H1 (cell line): ENCODE data around the gene UMODL1. TPM values are rescaled to one million over a fixed set of nuclear protein-coding genes. Genes with fewer than 3 reads are reported as not detected.

Source experiments
- CTCF ChIA-PET: fragments of 300-600 bp; sonication (Branson Sonifier 250); formaldehyde crosslinking; loops from one replicate; lab custom pipeline; 2021; ENCODE audit not compliant: partially characterized antibody; lab: Charles Lee
- POLR2A ChIA-PET: fragments of 300-600 bp; sonication (Branson Sonifier 250); formaldehyde crosslinking; loops from one replicate; lab custom pipeline; 2021; ENCODE audit warnings: inconsistent platforms; ENCODE audit not compliant: partially characterized antibody; lab: Charles Lee
- DNase-seq, 2 experiments: peaks; one replicate each; pipeline versions ENCODE4 v3.0.0 to v3.0.0-alpha.2; 2010 to 2022; ENCODE audit warnings: low spot score in 2 of 2, low read depth in 1 of 2, mixed read lengths in 1 of 2
- FAIRE-seq: peaks from 2 replicates; lab custom pipeline; 2011; peaks lifted over from hg19 to GRCh38; lab: Jason Lieb, UNC
- H2AFZ ChIP-seq: 2 replicates; pipeline ENCODE4 v1.8.1; 2012; ENCODE audit warnings: low read length, inconsistent platforms
- H2AK5ac ChIP-seq: 2 replicates; pipeline ENCODE4 v1.6.1; 2013; ENCODE audit warnings: low read depth, low read length
- H2BK120ac ChIP-seq: replicated peaks from 2 replicates; pipeline ENCODE3; 2013; ENCODE audit warnings: low read depth, low read length, inconsistent platforms
- H2BK12ac ChIP-seq: 2 replicates; pipeline ENCODE4 v1.6.1; 2013; ENCODE audit warnings: low read depth, low read length
- H2BK15ac ChIP-seq: 2 replicates; pipeline ENCODE4 v1.6.1; 2013; ENCODE audit warnings: low read length
- H2BK20ac ChIP-seq: 2 replicates; pipeline ENCODE4 v1.6.1; 2013; ENCODE audit warnings: low read length
- H2BK5ac ChIP-seq: 2 replicates; pipeline ENCODE4 v1.6.1; 2013; ENCODE audit warnings: low read depth, low read length
- H3K14ac ChIP-seq: 2 replicates; pipeline ENCODE4 v1.6.1; 2013; ENCODE audit warnings: inconsistent platforms; ENCODE audit not compliant: insufficient read length
- H3K18ac ChIP-seq: 2 replicates; pipeline ENCODE4 v1.6.1; 2013; ENCODE audit warnings: low read length; ENCODE audit errors: extremely low read depth
- H3K23ac ChIP-seq: 2 replicates; pipeline ENCODE4 v1.6.1; 2013; ENCODE audit warnings: inconsistent platforms; ENCODE audit not compliant: insufficient read length
- H3K23me2 ChIP-seq: 2 replicates; pipeline ENCODE4 v1.6.1; 2013; ENCODE audit warnings: low read depth, low read length
- H3K27ac ChIP-seq: 2 replicates; pipeline ENCODE4 v1.6.1; 2011; ENCODE audit warnings: low read depth, low read length, inconsistent platforms
- H3K27me3 ChIP-seq, 4 experiments: replicated peaks in 1 of 4; 1 replicate in 1 of 4; 2 replicates in 3 of 4; pipeline versions ENCODE4 v1.6.1 to v1.8.1; 2011 to 2013; ENCODE audit warnings: low read length in 3 of 4, mild to moderate bottlenecking in 3 of 4, inconsistent platforms in 2 of 4, mixed read lengths in 2 of 4, moderate library complexity in 1 of 4; ENCODE audit not compliant: control insufficient read depth in 3 of 4, insufficient read depth in 3 of 4; ENCODE audit errors: extremely low read depth in 1 of 4
- H3K36me3 ChIP-seq, 4 experiments: 2 replicates each; pipeline versions ENCODE4 v1.6.1 to v1.8.1; 2011 to 2013; ENCODE audit warnings: mild to moderate bottlenecking in 4 of 4, low read length in 3 of 4, moderate library complexity in 2 of 4, control low read depth in 1 of 4, inconsistent platforms in 1 of 4; ENCODE audit not compliant: insufficient read depth in 4 of 4, control insufficient read depth in 2 of 4
- H3K4ac ChIP-seq: replicated peaks from 2 replicates; pipeline ENCODE3; 2013; ENCODE audit warnings: low read length, low read depth, mixed read lengths, inconsistent platforms; ENCODE audit not compliant: insufficient read length
- H3K4me1 ChIP-seq, 4 experiments: replicated peaks in 1 of 4; 1 replicate in 1 of 4; 2 replicates in 3 of 4; pipeline versions ENCODE4 v1.6.1 to v1.8.1; 2011 to 2013; ENCODE audit warnings: low read length in 3 of 4, inconsistent platforms in 2 of 4, mixed read lengths in 1 of 4; ENCODE audit not compliant: insufficient read depth in 4 of 4, control insufficient read depth in 3 of 4
- H3K4me2 ChIP-seq, 2 experiments: 2 replicates each; pipeline versions ENCODE4 v1.6.1 to v1.8.1; 2011 to 2013; ENCODE audit warnings: low read depth in 2 of 2, low read length in 2 of 2, control low read depth in 1 of 2, inconsistent platforms in 1 of 2, mild to moderate bottlenecking in 1 of 2; ENCODE audit not compliant: insufficient read depth in 1 of 2
- H3K4me3 ChIP-seq, 4 experiments: fragments of 200-600, 300-600 bp in 1 of 4; sonication (generic), shearing (Covaris generic), sonication (Bioruptor Twin) in 1 of 4; 2 replicates each; pipeline versions ENCODE4 v1.5.1 to v1.8.1; 2011 to 2016; ENCODE audit warnings: low read length in 4 of 4, low read depth in 3 of 4, control low read depth in 2 of 4, inconsistent platforms in 2 of 4, mild to moderate bottlenecking in 2 of 4, mixed read lengths in 1 of 4, moderate library complexity in 1 of 4; ENCODE audit not compliant: insufficient read depth in 2 of 4; ENCODE audit errors: extremely low read depth in 1 of 4
- H3K56ac ChIP-seq: replicated peaks from 2 replicates; pipeline ENCODE3; 2013; ENCODE audit warnings: low read depth, mild to moderate bottlenecking, mixed read lengths, low read length, inconsistent platforms; ENCODE audit not compliant: insufficient read length
- H3K79me1 ChIP-seq: 2 replicates; pipeline ENCODE4 v1.6.1; 2013; ENCODE audit warnings: low read depth, low read length, control low read depth
- H3K79me2 ChIP-seq, 2 experiments: 2 replicates each; pipeline versions ENCODE4 v1.6.1 to v1.8.1; 2012 to 2013; ENCODE audit warnings: low read length in 2 of 2, mild to moderate bottlenecking in 2 of 2, inconsistent platforms in 1 of 2; ENCODE audit not compliant: insufficient read depth in 2 of 2, control insufficient read depth in 1 of 2
- H3K9ac ChIP-seq, 4 experiments: replicated peaks in 1 of 4; 1 replicate in 1 of 4; 2 replicates in 3 of 4; pipeline versions ENCODE4 v1.6.1 to v1.8.1; 2011 to 2013; ENCODE audit warnings: low read depth in 3 of 4, low read length in 3 of 4, control low read depth in 2 of 4, mild to moderate bottlenecking in 2 of 4, moderate library complexity in 2 of 4, inconsistent platforms in 1 of 4; ENCODE audit errors: extremely low read depth in 1 of 4
- H3K9me3 ChIP-seq, 2 experiments: 2 replicates each; pipeline versions ENCODE4 v1.6.1 to v1.8.1; 2012 to 2013; ENCODE audit warnings: mild to moderate bottlenecking in 2 of 2, moderate library complexity in 2 of 2, control low read depth in 1 of 2, inconsistent platforms in 1 of 2, low read depth in 1 of 2, low read length in 1 of 2, mixed read lengths in 1 of 2; ENCODE audit not compliant: insufficient read depth in 2 of 2
- H4K20me1 ChIP-seq, 2 experiments: replicated peaks in 1 of 2; 2 replicates each; pipeline versions ENCODE3 to v1.8.1; 2011 to 2013; ENCODE audit warnings: inconsistent platforms in 2 of 2, low read length in 2 of 2, mild to moderate bottlenecking in 1 of 2; ENCODE audit not compliant: insufficient read depth in 2 of 2, control insufficient read depth in 1 of 2
- H4K5ac ChIP-seq: 2 replicates; pipeline ENCODE4 v1.6.1; 2013; ENCODE audit warnings: low read length, low read depth, mixed read lengths, inconsistent platforms; ENCODE audit not compliant: insufficient read length
- H4K8ac ChIP-seq: 2 replicates; pipeline ENCODE4 v1.8.0; 2013; ENCODE audit warnings: mild to moderate bottlenecking, moderate library complexity, low read length, inconsistent platforms; ENCODE audit not compliant: insufficient read depth; ENCODE audit errors: extremely low read depth
- H4K91ac ChIP-seq: replicated peaks from 2 replicates; pipeline ENCODE3; 2013; ENCODE audit warnings: low read length, mixed read lengths, inconsistent platforms; ENCODE audit not compliant: insufficient read length
- ASH2L ChIP-seq: fragments of 200-600, 300-600 bp; sonication (generic); IDR thresholded peaks from one replicate; pipeline ENCODE4 v1.7.1; 2017; ENCODE audit warnings: low read length
- CHD1 ChIP-seq: IDR thresholded peaks from 2 replicates; pipeline ENCODE4 v1.6.1; 2012; ENCODE audit warnings: low read depth, low read length, improper control_type of control experiment
- CHD2 ChIP-seq: IDR thresholded peaks from 2 replicates; pipeline ENCODE4 v1.6.1; 2012; ENCODE audit warnings: low read length, improper control_type of control experiment
- E2F6 ChIP-seq: IDR thresholded peaks from 2 replicates; pipeline ENCODE4 v1.6.1; 2012; ENCODE audit warnings: inconsistent platforms
- EGR1 ChIP-seq: IDR thresholded peaks from 2 replicates; pipeline ENCODE4 v1.6.1; 2011; ENCODE audit warnings: low read depth, low read length, borderline replicate concordance
- EZH2 ChIP-seq: fragments of 200-600 bp; sonication (generic); IDR thresholded peaks from 2 replicates; pipeline ENCODE4 v1.7.1; 2012; ENCODE audit warnings: low read depth, mild to moderate bottlenecking, moderate library complexity, low read length, inconsistent platforms; ENCODE audit not compliant: severe bottlenecking
- KDM1A ChIP-seq: fragments of 200-600, 300-600 bp; sonication (generic); IDR thresholded peaks from 2 replicates; pipeline ENCODE4 v1.7.1; 2016; ENCODE audit warnings: mild to moderate bottlenecking, low read length, borderline replicate concordance
- MAFK ChIP-seq: IDR thresholded peaks from 2 replicates; pipeline ENCODE4 v1.6.1; 2012; ENCODE audit warnings: low read depth, mild to moderate bottlenecking, improper control_type of control experiment, low read length
- NRF1 ChIP-seq: IDR thresholded peaks from 2 replicates; pipeline ENCODE4 v1.6.1; 2011; ENCODE audit warnings: mild to moderate bottlenecking, low read depth, low read length, improper control_type of control experiment
- POLR2A ChIP-seq, 2 experiments: IDR thresholded peaks; 1 replicate in 1 of 2; 2 replicates in 1 of 2; pipeline ENCODE4 v1.6.1; 2011; ENCODE audit warnings: low read depth in 2 of 2, low read length in 2 of 2, mild to moderate bottlenecking in 2 of 2; ENCODE audit errors: control extremely low read depth in 1 of 2
- POLR2AphosphoS5 ChIP-seq: IDR thresholded peaks from 2 replicates; pipeline ENCODE4 v1.6.1; 2011; ENCODE audit warnings: low read depth, low read length
- SIN3A ChIP-seq, 2 experiments: IDR thresholded peaks in 1 of 2; conservative IDR thresholded peaks in 1 of 2; 2 replicates each; pipeline ENCODE4 v1.6.1; 2011 to 2012; ENCODE audit warnings: low read length in 2 of 2, improper control_type of control experiment in 1 of 2, low read depth in 1 of 2, mild to moderate bottlenecking in 1 of 2
- SP2 ChIP-seq: IDR thresholded peaks from 2 replicates; pipeline ENCODE4 v1.6.1; 2012; ENCODE audit warnings: mild to moderate bottlenecking, low read length, inconsistent platforms
- TCF12 ChIP-seq: IDR thresholded peaks from 2 replicates; pipeline ENCODE4 v1.6.1; 2011; ENCODE audit warnings: low read depth, mild to moderate bottlenecking, low read length
- TEAD4 ChIP-seq: IDR thresholded peaks from 2 replicates; pipeline ENCODE4 v1.6.1; 2012; ENCODE audit warnings: low read depth, low read length, inconsistent platforms, mixed read lengths
- WGBS, 2 experiments: shearing (Covaris generic) in 1 of 2; methylation state at CpG; one replicate each; pipeline versions ENCODE4 v1.1.6 to v1.1.7; 2013 to 2015; ENCODE audit warnings: low lambda C conversion rate in 2 of 2, mixed read lengths in 2 of 2, inconsistent platforms in 1 of 2, low coverage in 1 of 2, missing lambda C conversion rate in 1 of 2; ENCODE audit not compliant: insufficient replicate concordance in 2 of 2, insufficient coverage in 1 of 2, insufficient read length in 1 of 2; ENCODE audit errors: extremely low coverage in 1 of 2, missing lambda C conversion rate in 1 of 2; 5-methylcytosine and 5-hydroxymethylcytosine counted together
- polyA plus RNA-seq, 7 experiments: library from polyadenylated mRNA; depleted of rRNA in 3 of 7; stranded (reverse) in 5 of 7; unstranded in 2 of 7; fragments of >200 nt in 5 of 7; fragments of 200-250 nt in 2 of 7; gene quantifications; 1 replicate in 5 of 7; 2 replicates in 1 of 7; 4 replicates in 1 of 7; pipeline versions ENCODE4 v1.2.1 to v1.2.3, GENCODE V29; 2011 to 2013; ENCODE audit warnings: missing spikeins in 2 of 7, mixed read lengths in 2 of 7
- total RNA-seq: library from RNA; stranded (reverse); fragmentation: NEBNext Ultra II Directional; extraction: Animal tissue kit (Norgen Biotek cat#: 25700); gene quantifications from 2 replicates; pipeline ENCODE4 v1.2.1, GENCODE V29; 2021

The UMODL1 gene
- total and polyA plus RNA-seq, 2 of the 8 experiments (the other 6 are each of a cell fraction or from before 2014, with no cell fraction given): not detected

GRCh38 chr21:42102076-42102475, 31.0 kb downstream of the UMODL1 start:
- H3K9ac ChIP-seq: no peak overlapping the region
- H3K27ac ChIP-seq: no peak overlapping the region
- no peak overlapping the region for H3K18ac ChIP-seq
- no peak overlapping the region for H3K56ac ChIP-seq
- H3K79me2 ChIP-seq: no peaks in the 10 kb centered on the region
- no peak overlapping the region for H4K91ac ChIP-seq
- no peak overlapping the region for H4K8ac ChIP-seq
- no peak overlapping the region for H2BK120ac ChIP-seq
- no peaks in the 10 kb centered on the region for H3K79me1 ChIP-seq
- no peak overlapping the region for H3K4ac ChIP-seq
- ChIA-PET POLR2A (no interaction called here), CTCF (interaction anchor here (0.6 to 7.6 kb wide), 2 partner anchors 9 to 10 kb away, joined by 4 to 80 read pairs; no protein-coding TSS in a partner anchor)
- FAIRE-seq (no peak), DNase-seq (no peak)
- H3K14ac ChIP-seq: no peak overlapping the region
- H3K36me3 ChIP-seq: no peaks in the 10 kb centered on the region
- no peaks in the 10 kb centered on the region for H3K23me2 ChIP-seq
- no peak overlapping the region for H4K5ac ChIP-seq
- H2AFZ ChIP-seq: no peak overlapping the region
- no peak overlapping the region for H2BK15ac ChIP-seq
- H3K9me3 ChIP-seq: no peaks in the 10 kb centered on the region
- H2BK5ac ChIP-seq: no peak overlapping the region
- 92% methylated on average over 6 of the region's 6 CpGs; no CpG with 5 or more reads in 1 of the 2 experiments for WGBS, 2 experiments
- no peak overlapping the region for H3K4me2 ChIP-seq
- H3K4me3 ChIP-seq: no peak overlapping the region
- no peaks in the 10 kb centered on the region for H4K20me1 ChIP-seq
- H2BK20ac ChIP-seq: no peak overlapping the region
- H3K27me3 ChIP-seq: no peaks in the 10 kb centered on the region
- H3K23ac ChIP-seq: no peak overlapping the region
- H3K4me1 ChIP-seq: peaks cover 0 to 5% (median 1%) of the 10 kb centered on the region in 4 experiments; a peak in 2 of 7 replicates
- no peak overlapping the region for H2AK5ac ChIP-seq
- H2BK12ac ChIP-seq: no peak overlapping the region
- TF ChIP-seq EZH2: no peak
- no peak for TF ChIP-seq NRF1
- TF ChIP-seq MAFK: no peak
- no peak for TF ChIP-seq CHD1
- TF ChIP-seq POLR2A (IDR thresholded peaks at IDR 0.05; ENCODE audit: control extremely low read depth in 1 of 2, low read depth in 2 of 2, low read length in 2 of 2): no peak
- TF ChIP-seq KDM1A: no peak
- no peak for TF ChIP-seq POLR2AphosphoS5
- TF ChIP-seq EGR1: no peak
- TF ChIP-seq TEAD4: no peak
- TF ChIP-seq TCF12: no peak
- TF ChIP-seq E2F6: no peak
- no peak for TF ChIP-seq SIN3A (conservative IDR thresholded peaks at IDR 0.05 in 1 of 2, IDR thresholded peaks at IDR 0.05 in 1 of 2; ENCODE audit: low read depth in 1 of 2, low read length in 2 of 2)
- TF ChIP-seq CHD2: no peak
- TF ChIP-seq SP2: no peak
- no peak for TF ChIP-seq ASH2L
